ENCODE results near the gene VDAC1. TPM values are rescaled to one million over a fixed set of nuclear protein-coding genes. Genes with fewer than 3 reads are reported as not detected.
A peak's percentile ranks its signal among the peaks of the same experiment; 100 is the strongest.

VDAC1 gene
- 100 to 1,000 TPM; 122 to 166 (median 136) TPM for total RNA-seq

- H3K9me3 ChIP-seq: no peaks in the 10 kb centered on the region
- H3K4me1 ChIP-seq: peaks cover 28 to 36% of the 10 kb centered on the region in 2 donors
- 0% methylated on average over 10 to 29 of the region's 96 CpGs for WGBS, 2 donors
- H3K4me3 ChIP-seq (replicated peaks in 1 of 3): peak within 1 kb of the TSS; percentile 42 to 87 (median 85)
- no peaks in the 10 kb centered on the region for H3K36me3 ChIP-seq
- intact Hi-C loops (cut with DNase I): no loop called here
- TF ChIP-seq CTCF (IDR thresholded peaks at IDR 0.05) (no peak), POLR2A (IDR thresholded peaks at IDR 0.05) (peak in 1 of 2 donors; percentile 83)
- DNase-seq: peak; percentile 78 to 80
- H3K27me3 ChIP-seq: no peaks in the 10 kb centered on the region
- peak within 1 kb of the TSS; percentile 99 for H3K27ac ChIP-seq
These were observed at the start of gene VDAC1 for GRCh38 chr5:134004626-134005416. TSS of gene VDAC1 (minus strand) at chr5:134004975. CDS start at chr5:133993012, 11,963 bp downstream.

GRCh38 chr5:134053840-134054338, 49.1 kb upstream of the VDAC1 start:
- 62 to 67% methylated on average over 5 of the region's 5 CpGs for WGBS, 2 donors
- Histone ChIP-seq H3K4me3 (replicated peaks in 1 of 3) (no peak overlapping the region), H3K36me3 (no peaks in the 10 kb centered on the region), H3K4me1 (no peaks in the 10 kb centered on the region), H3K9me3 (no peaks in the 10 kb centered on the region), H3K27me3 (no peaks in the 10 kb centered on the region), H3K27ac (no peak overlapping the region)
- TF ChIP-seq CTCF (IDR thresholded peaks at IDR 0.05) (no peak), POLR2A (IDR thresholded peaks at IDR 0.05) (no peak)
- DNase-seq: peak in 1 of 2 donors; percentile 10
- intact Hi-C loops (cut with DNase I): no loop called here

- no peaks in the 10 kb centered on the region for H3K27me3 ChIP-seq
- H3K27ac ChIP-seq: no peak overlapping the region
- TF ChIP-seq POLR2A (IDR thresholded peaks at IDR 0.05) (no peak), CTCF (IDR thresholded peaks at IDR 0.05) (no peak)
- 77 to 90% methylated on average over 4 to 8 of the region's 8 CpGs for WGBS, 2 donors
- intact Hi-C loops (cut with DNase I): no loop called here
- no peak for DNase-seq
- H3K4me3 ChIP-seq (replicated peaks in 1 of 3): no peak overlapping the region
- no peaks in the 10 kb centered on the region for H3K36me3 ChIP-seq
- H3K9me3 ChIP-seq: no peaks in the 10 kb centered on the region
- no peaks in the 10 kb centered on the region for H3K4me1 ChIP-seq
These were observed 48.6 kb upstream of the VDAC1 start for GRCh38 chr5:134053314-134053839.

- Histone ChIP-seq H3K27me3 (no peaks in the 10 kb centered on the region), H3K4me3 (replicated peaks in 1 of 3) (no peak overlapping the region), H3K9me3 (no peaks in the 10 kb centered on the region), H3K27ac (no peak overlapping the region), H3K36me3 (no peaks in the 10 kb centered on the region), H3K4me1 (no peaks in the 10 kb centered on the region)
- intact Hi-C loops (cut with DNase I): no loop called here
- DNase-seq: no peak
- no peak for TF ChIP-seq POLR2A (IDR thresholded peaks at IDR 0.05)
- TF ChIP-seq CTCF (IDR thresholded peaks at IDR 0.05): no peak
- 72 to 95% methylated on average over 2 of the region's 2 CpGs for WGBS, 2 donors
These were observed 46.5 kb upstream of the VDAC1 start for GRCh38 chr5:134051305-134051704.

GRCh38 chr5:134048864-134049263, 44.1 kb upstream of the VDAC1 start:
- no peak for DNase-seq
- Histone ChIP-seq H3K4me3 (replicated peaks in 1 of 3) (no peak overlapping the region), H3K27me3 (no peaks in the 10 kb centered on the region), H3K36me3 (no peaks in the 10 kb centered on the region), H3K9me3 (no peaks in the 10 kb centered on the region), H3K27ac (no peak overlapping the region), H3K4me1 (no peaks in the 10 kb centered on the region)
- no peak for TF ChIP-seq CTCF (IDR thresholded peaks at IDR 0.05)
- intact Hi-C loops (cut with DNase I): loop anchor here (10.0 kb wide), 1 partner anchor 236 kb away; no protein-coding TSS in a partner anchor
